ENCODE measurements around the gene CFAP68.

DNA sequence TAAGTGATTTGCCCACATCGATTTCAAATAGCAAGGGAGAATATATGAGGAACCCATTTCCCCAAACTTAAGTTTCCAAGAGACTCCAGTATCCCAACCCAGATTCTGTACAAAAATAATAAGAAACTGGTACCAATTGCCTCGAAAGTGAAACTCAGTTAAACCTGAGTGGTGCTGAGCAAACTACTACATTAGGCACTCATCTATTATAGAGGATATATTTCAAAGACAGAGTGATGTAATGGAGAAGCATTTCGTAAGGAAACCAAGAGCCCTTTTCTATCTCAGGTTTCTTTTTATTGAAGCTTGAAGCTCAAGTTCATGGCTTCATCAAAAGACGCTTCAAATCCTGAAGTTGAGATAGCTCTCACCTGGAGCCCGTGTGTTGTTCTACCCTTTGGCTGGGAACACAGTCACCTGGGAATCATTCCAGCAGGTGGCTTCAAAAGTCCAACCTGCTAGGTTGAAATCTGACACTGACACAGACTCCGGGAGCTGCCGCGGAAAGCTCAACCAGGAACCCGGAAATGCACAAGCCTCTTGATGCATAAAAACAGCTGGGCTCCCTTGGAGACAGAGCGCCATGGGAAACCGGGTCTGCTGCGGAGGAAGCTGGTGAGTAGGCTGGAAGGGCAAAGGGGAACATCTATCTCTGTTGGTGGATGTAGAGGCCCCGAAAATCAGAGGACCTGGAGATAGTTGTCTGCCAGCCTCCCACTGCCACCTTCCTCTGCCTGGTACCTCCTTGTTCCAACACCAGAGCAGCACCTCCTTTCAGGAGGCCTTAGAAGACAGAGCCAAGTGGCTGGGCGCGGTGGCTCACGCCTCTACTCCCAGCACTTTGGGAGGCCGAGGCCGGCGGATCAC is 39.3 kb downstream of the CFAP68 start, which contains the start of gene C11orf52:
- TF ChIP-seq EZH2phosphoT487 (IDR thresholded peaks at IDR 0.05; ENCODE audit: borderline replicate concordance, low read length) (no peak), EZH2 (IDR thresholded peaks at IDR 0.05; ENCODE audit: low read length, unreplicated experiment) (no peak)
- TF ChIP-seq, protein P1, sequence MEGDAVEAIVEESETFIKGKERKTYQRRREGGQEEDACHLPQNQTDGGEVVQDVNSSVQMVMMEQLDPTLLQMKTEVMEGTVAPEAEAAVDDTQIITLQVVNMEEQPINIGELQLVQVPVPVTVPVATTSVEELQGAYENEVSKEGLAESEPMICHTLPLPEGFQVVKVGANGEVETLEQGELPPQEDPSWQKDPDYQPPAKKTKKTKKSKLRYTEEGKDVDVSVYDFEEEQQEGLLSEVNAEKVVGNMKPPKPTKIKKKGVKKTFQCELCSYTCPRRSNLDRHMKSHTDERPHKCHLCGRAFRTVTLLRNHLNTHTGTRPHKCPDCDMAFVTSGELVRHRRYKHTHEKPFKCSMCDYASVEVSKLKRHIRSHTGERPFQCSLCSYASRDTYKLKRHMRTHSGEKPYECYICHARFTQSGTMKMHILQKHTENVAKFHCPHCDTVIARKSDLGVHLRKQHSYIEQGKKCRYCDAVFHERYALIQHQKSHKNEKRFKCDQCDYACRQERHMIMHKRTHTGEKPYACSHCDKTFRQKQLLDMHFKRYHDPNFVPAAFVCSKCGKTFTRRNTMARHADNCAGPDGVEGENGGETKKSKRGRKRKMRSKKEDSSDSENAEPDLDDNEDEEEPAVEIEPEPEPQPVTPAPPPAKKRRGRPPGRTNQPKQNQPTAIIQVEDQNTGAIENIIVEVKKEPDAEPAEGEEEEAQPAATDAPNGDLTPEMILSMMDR (conservative IDR thresholded peaks at IDR 0.05; ENCODE audit: low read depth, low read length): peak; percentile 20; the same call in 1 of the 2 replicates

Data from PC-3 (cell line).